A673 (cell line): ENCODE results near the gene DGAT2L6. TPM values are rescaled to one million over a fixed set of nuclear protein-coding genes. Genes with fewer than 3 reads are reported as not detected.
"Not testable (repeated sequence)": the region's sequence is repeated elsewhere in the genome, so short reads cannot be mapped to it uniquely, and the experiment has no call there.

Source experiments
- BruUV-seq: library from RNA; stranded (reverse); fragments of 400-500 nt; replicated peaks from 2 replicates; lab custom pipeline; 2021; lab: Mats Ljungman, UMichigan
- CTCF ChIA-PET: fragments of 300-600 bp; sonication (Branson Sonifier 250); formaldehyde crosslinking; loops from one replicate; lab custom pipeline; 2022; ENCODE audit warnings: antibody characterized with exemption; lab: Charles Lee
- POLR2A ChIA-PET: fragments of 300-600 bp; sonication (Branson Sonifier 250); formaldehyde crosslinking; loops from one replicate; lab custom pipeline; 2022; ENCODE audit warnings: antibody characterized with exemption; ENCODE audit not compliant: low non-redundant PET; lab: Charles Lee
- DNase-seq: peaks from one replicate; pipeline ENCODE4 v3.0.0-alpha.2; 2015; ENCODE audit warnings: low spot score
- H3K27ac ChIP-seq: fragments of 200-600 bp; sonication (generic); 2 replicates; pipeline ENCODE4 v1.5.1; 2016; ENCODE audit warnings: mixed run types, low read depth, mild to moderate bottlenecking, mixed read lengths, antibody characterized with exemption, low read length; ENCODE audit not compliant: poor library complexity, severe bottlenecking
- H3K27me3 ChIP-seq: fragments of 200-600 bp; sonication (generic); replicated peaks from 2 replicates; pipeline ENCODE4 v1.6.1; 2017; ENCODE audit warnings: mixed run types, low read depth, mild to moderate bottlenecking, mixed read lengths, antibody characterized with exemption, low read length; ENCODE audit not compliant: insufficient read depth, poor library complexity
- H3K36me3 ChIP-seq: fragments of 200-600 bp; sonication (generic); 2 replicates; pipeline ENCODE4 v1.6.1; 2016; ENCODE audit warnings: mixed run types, mild to moderate bottlenecking, mixed read lengths, antibody characterized with exemption, low read length; ENCODE audit not compliant: insufficient read depth, poor library complexity, severe bottlenecking
- H3K4me1 ChIP-seq: fragments of 200-600 bp; sonication (generic); 2 replicates; pipeline ENCODE4 v1.6.1; 2017; ENCODE audit warnings: mixed run types, mild to moderate bottlenecking, mixed read lengths, antibody characterized with exemption, low read length; ENCODE audit not compliant: insufficient read depth, poor library complexity, severe bottlenecking
- H3K4me3 ChIP-seq: fragments of 200-600 bp; sonication (generic); 2 replicates; pipeline ENCODE4 v1.5.1; 2016; ENCODE audit warnings: low read depth, mixed run types, mild to moderate bottlenecking, mixed read lengths, low read length; ENCODE audit not compliant: poor library complexity, severe bottlenecking
- H3K9me3 ChIP-seq: fragments of 200-600 bp; sonication (generic); 2 replicates; pipeline ENCODE4 v1.6.1; 2016; ENCODE audit warnings: mixed run types, low read depth, mild to moderate bottlenecking, mixed read lengths, antibody characterized with exemption, low read length; ENCODE audit not compliant: poor library complexity, severe bottlenecking
- EZH2 ChIP-seq: fragments of 200-600 bp; sonication (generic); IDR thresholded peaks from 2 replicates; pipeline ENCODE4 v1.6.1; 2017; ENCODE audit warnings: borderline replicate concordance, low read depth, mild to moderate bottlenecking, mixed read lengths, antibody characterized with exemption, low read length; ENCODE audit not compliant: poor library complexity, severe bottlenecking
- intact Hi-C: fragments of 100-400 bp; cut with micrococcal nuclease; formaldehyde crosslinking; loops from one replicate; pipeline ENCODE4 v1.10.0; 2022; ENCODE audit not compliant: unreplicated experiment
- total RNA-seq: library from RNA; stranded (reverse); gene quantifications from 2 replicates; pipeline ENCODE4 v1.2.3, GENCODE V29; 2021
- TF ChIP-seq, protein P1 (sequence below): fragments of 300-800, 200-600 bp; sonication (generic); conservative IDR thresholded peaks from 2 replicates; pipeline ENCODE4 v1.5.1; 2017; ENCODE audit warnings: low read depth, mild to moderate bottlenecking, antibody characterized with exemption, low read length, moderate library complexity, mixed read lengths

The DGAT2L6 gene
- total RNA-seq, 1 experiment from 2014 or later = not detected

DNA sequence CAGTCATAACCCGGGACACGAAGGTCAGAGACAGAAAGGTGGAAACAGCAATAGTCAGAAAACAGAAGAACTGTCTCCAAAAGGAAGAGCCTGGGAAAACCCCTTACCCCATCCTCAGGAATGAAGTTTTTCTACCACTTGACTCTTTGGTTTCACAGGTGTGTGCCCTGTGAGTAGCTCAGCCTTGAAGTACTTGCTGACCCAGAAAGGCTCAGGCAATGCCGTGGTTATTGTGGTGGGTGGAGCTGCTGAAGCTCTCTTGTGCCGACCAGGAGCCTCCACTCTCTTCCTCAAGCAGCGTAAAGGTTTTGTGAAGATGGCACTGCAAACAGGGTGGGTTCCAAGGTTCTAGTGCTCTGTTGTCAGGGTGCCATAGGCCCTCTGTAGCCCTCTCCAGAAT is 24.4 kb downstream of the DGAT2L6 start:
- CTCF ChIA-PET = no interaction called here
- no TSS peak for BruUV-seq
- H3K4me3 ChIP-seq = no peak overlapping the region
- no peak for DNase-seq
- TF ChIP-seq, protein P1, sequence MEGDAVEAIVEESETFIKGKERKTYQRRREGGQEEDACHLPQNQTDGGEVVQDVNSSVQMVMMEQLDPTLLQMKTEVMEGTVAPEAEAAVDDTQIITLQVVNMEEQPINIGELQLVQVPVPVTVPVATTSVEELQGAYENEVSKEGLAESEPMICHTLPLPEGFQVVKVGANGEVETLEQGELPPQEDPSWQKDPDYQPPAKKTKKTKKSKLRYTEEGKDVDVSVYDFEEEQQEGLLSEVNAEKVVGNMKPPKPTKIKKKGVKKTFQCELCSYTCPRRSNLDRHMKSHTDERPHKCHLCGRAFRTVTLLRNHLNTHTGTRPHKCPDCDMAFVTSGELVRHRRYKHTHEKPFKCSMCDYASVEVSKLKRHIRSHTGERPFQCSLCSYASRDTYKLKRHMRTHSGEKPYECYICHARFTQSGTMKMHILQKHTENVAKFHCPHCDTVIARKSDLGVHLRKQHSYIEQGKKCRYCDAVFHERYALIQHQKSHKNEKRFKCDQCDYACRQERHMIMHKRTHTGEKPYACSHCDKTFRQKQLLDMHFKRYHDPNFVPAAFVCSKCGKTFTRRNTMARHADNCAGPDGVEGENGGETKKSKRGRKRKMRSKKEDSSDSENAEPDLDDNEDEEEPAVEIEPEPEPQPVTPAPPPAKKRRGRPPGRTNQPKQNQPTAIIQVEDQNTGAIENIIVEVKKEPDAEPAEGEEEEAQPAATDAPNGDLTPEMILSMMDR = no peak
- TF ChIP-seq EZH2 = no peak
- H3K4me1 ChIP-seq = no peaks in the 10 kb centered on the region
- no peak overlapping the region for H3K27ac ChIP-seq
- no peaks in the 10 kb centered on the region for H3K9me3 ChIP-seq
- H3K36me3 ChIP-seq = no peaks in the 10 kb centered on the region
- no peaks in the 10 kb centered on the region for H3K27me3 ChIP-seq
- intact Hi-C loops = no loop called here
- POLR2A ChIA-PET = no interaction called here

DNA sequence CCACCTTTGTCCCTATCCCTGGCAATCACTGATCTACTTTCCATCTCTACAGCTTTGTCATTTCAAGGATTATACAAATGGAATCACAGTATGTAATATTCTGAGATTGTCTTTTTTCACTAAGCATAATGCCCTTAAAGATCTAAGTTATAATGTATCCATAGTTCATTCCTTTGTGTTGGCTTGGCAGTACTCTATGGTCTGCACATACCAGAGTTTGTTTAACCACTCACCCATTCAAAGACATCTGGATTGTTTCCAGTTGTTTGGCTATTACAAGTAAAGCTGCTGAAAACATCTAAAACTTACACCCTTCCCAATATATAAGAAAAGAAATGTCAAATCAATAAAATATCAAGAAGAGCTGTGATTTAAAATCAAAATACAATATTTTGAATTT is 31.2 kb downstream of the DGAT2L6 start:
- H3K4me3 ChIP-seq = no peak overlapping the region
- H3K27ac ChIP-seq = no peak overlapping the region
- no peak for TF ChIP-seq EZH2
- TF ChIP-seq, protein P1 = no peak
- H3K27me3 ChIP-seq = no peaks in the 10 kb centered on the region
- CTCF ChIA-PET = no interaction called here
- POLR2A ChIA-PET = no interaction called here
- DNase-seq = no peak
- no peaks in the 10 kb centered on the region for H3K9me3 ChIP-seq
- no peaks in the 10 kb centered on the region for H3K36me3 ChIP-seq
- no TSS peak for BruUV-seq
- H3K4me1 ChIP-seq = no peaks in the 10 kb centered on the region
- intact Hi-C loops = no loop called here

DNA sequence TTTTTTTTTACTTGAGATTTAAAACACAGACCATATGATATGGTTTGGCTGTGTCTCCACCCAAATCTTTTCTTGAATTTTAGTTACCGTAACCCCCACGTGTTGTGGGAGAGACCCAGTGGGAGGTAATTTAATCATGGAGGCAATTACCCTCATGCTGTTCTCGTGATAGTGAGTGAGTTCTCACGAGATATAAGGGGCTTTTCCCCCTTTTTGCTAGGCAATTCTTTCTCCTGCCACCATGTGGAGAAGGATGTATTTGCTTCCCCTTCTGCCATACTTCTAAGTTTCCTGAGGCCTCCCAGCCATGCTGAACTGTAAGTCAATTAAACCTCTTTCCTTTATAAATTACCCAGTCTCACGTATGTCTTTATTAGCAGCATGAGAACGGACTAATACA is 32.3 kb downstream of the DGAT2L6 start:
- peak; percentile 17 for DNase-seq
- intact Hi-C loops, POLR2A ChIA-PET, H3K4me3 ChIP-seq, H3K27me3 ChIP-seq, CTCF ChIA-PET, H3K9me3 ChIP-seq, H3K36me3 ChIP-seq, BruUV-seq, H3K27ac ChIP-seq, H3K4me1 ChIP-seq: not testable (repeated sequence)

GRCh38 chrX:70219938-70220764 is 42.9 kb downstream of the DGAT2L6 start:
- H3K27ac ChIP-seq = no peak overlapping the region
- no peaks in the 10 kb centered on the region for H3K27me3 ChIP-seq
- no peak for DNase-seq
- BruUV-seq = no TSS peak
- CTCF ChIA-PET = no interaction called here
- no peaks in the 10 kb centered on the region for H3K9me3 ChIP-seq
- intact Hi-C loops = no loop called here
- no peaks in the 10 kb centered on the region for H3K4me1 ChIP-seq
- H3K36me3 ChIP-seq = no peaks in the 10 kb centered on the region
- no peak overlapping the region for H3K4me3 ChIP-seq
- POLR2A ChIA-PET = interaction anchor here (0.7 kb wide), 1 partner anchor 80 kb away, joined by 3 read pairs; no protein-coding TSS in a partner anchor
- TF ChIP-seq, protein P1 = no peak
- TF ChIP-seq EZH2 = no peak
